Measurements from ENCODE around the gene ZNF219.

ZNF219 gene

GRCh38 chr14:21068521-21069387 lies 29.7 kb downstream of the ZNF219 start:
- TF ChIP-seq, protein P1, sequence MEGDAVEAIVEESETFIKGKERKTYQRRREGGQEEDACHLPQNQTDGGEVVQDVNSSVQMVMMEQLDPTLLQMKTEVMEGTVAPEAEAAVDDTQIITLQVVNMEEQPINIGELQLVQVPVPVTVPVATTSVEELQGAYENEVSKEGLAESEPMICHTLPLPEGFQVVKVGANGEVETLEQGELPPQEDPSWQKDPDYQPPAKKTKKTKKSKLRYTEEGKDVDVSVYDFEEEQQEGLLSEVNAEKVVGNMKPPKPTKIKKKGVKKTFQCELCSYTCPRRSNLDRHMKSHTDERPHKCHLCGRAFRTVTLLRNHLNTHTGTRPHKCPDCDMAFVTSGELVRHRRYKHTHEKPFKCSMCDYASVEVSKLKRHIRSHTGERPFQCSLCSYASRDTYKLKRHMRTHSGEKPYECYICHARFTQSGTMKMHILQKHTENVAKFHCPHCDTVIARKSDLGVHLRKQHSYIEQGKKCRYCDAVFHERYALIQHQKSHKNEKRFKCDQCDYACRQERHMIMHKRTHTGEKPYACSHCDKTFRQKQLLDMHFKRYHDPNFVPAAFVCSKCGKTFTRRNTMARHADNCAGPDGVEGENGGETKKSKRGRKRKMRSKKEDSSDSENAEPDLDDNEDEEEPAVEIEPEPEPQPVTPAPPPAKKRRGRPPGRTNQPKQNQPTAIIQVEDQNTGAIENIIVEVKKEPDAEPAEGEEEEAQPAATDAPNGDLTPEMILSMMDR (IDR thresholded peaks at IDR 0.05; ENCODE audit: insufficient read depth, missing control alignments), result peak; percentile 64
- DNase-seq (ENCODE audit: insufficient read length, low spot score) (no peak), FAIRE-seq (no peak)

- TF ChIP-seq, protein P1 (IDR thresholded peaks at IDR 0.05; ENCODE audit: insufficient read depth, missing control alignments), result peak; percentile 23
- no peak for DNase-seq (ENCODE audit: insufficient read length, low spot score)
- FAIRE-seq, result no peak
Observed at GRCh38 chr14:21066882-21067502, 31.5 kb downstream of the ZNF219 start.

DNA sequence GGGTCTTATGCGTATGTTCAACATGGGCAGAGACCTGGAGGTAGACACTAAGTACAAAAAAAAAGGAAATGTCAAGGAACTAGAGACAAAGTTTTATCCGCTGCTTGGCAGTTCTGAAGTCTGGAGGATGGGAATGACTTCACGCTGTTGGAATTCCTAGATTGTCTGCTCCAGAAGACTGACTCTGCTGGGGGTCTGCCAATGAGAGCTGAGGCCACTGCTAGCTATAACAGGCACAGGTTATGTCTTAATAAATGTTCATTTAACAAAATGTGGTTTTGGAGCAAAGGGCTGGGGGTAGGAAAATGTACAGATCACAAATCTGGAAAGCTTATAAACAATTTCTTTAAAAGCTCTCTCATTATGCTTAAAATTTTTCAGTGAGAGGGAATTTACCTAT lies 35.0 kb downstream of the ZNF219 start:
- DNase-seq (ENCODE audit: insufficient read length, low spot score) (no peak), FAIRE-seq (no peak)
- TF ChIP-seq, protein P1 (IDR thresholded peaks at IDR 0.05; ENCODE audit: insufficient read depth, missing control alignments), result no peak

- FAIRE-seq, result no peak
Observed at GRCh38 chr14:21061347-21061668, 37.1 kb downstream of the ZNF219 start.

DNA sequence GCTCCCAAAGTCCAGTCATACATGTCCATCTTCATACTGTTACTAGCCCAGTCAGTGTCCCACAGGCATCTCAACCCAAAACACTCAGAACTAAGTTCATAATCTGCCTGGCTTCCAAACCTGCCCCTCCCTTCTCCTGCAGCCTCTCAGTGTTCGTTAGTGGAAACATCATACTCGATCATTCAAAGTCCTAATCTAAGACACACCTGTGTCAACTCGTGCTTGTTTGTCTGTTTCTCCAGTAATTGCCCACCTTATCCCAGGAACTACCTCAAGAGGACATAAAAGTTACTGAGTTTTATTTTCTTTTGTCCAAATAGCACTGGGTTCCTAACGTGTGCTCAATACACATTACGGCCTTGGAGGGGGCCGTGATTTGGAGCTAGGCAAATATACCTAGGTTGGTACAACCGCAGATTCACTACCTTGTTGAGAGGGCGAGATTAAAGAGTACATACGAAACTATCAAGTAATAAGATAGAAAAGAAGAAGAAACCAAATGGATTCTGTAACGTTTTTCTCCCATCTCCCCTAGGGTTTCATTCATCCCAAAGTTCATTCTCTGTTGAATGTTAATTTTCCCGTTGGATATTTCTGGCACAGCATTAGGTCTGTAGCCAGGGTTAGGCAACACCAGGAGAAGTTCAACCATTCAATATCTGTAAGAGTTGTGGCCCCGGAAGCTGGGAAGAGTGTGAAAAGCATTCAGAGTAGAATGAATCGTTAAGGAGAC lies 37.7 kb downstream of the ZNF219 start:
- DNase-seq (ENCODE audit: insufficient read length, low spot score) (no peak), FAIRE-seq (no peak)
- TF ChIP-seq, protein P1 (IDR thresholded peaks at IDR 0.05; ENCODE audit: insufficient read depth, missing control alignments), result no peak

More at GRCh38 chr14:21061347-21061668, 37.1 kb downstream of the ZNF219 start:
- no peak for DNase-seq (ENCODE audit: insufficient read length, low spot score)
- TF ChIP-seq, protein P1 (IDR thresholded peaks at IDR 0.05; ENCODE audit: insufficient read depth, missing control alignments), result no peak

- DNase-seq (ENCODE audit: insufficient read length, low spot score) (no peak), FAIRE-seq (no peak)
- TF ChIP-seq, protein P1 (IDR thresholded peaks at IDR 0.05; ENCODE audit: insufficient read depth, missing control alignments), result no peak
Observed at GRCh38 chr14:21059842-21060613, 38.4 kb downstream of the ZNF219 start.

Measured in D721Med (cell line).